ENCODE measurements around the gene AGBL4.

The AGBL4 gene

DNA sequence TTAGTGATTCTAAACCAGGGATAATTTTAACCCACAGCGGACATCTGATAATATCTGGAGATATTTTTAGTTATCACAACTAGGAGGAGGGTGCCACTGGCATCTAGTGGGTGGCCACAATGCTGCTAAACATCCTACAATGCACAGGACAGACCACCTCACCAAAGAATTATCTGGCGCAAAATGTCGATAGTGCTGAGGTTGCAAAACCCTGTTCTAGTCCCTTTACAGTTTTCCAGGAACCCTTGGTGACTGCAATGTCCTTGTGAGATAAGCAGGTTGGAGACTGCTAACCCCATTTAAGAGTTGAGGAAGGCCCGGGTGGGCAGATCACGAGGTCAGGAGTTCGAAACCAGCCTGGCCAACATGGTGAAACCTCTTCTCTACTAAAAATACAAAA, 1083.9 kb downstream of the AGBL4 start:
- Histone ChIP-seq H3K18ac (ENCODE audit: low read depth in 1 of 2, low read length in 2 of 2) (no peak overlapping the region), H3K23ac (ENCODE audit: low read length in 2 of 2) (no peak overlapping the region), H3K4ac (ENCODE audit: low read depth in 1 of 2, low read length in 2 of 2) (no peak overlapping the region), H3K9me3 (ENCODE audit: control insufficient read depth, low read length) (no peaks in the 10 kb centered on the region), H2AK5ac (ENCODE audit: low read length, severe bottlenecking) (no peak overlapping the region), H3K14ac (ENCODE audit: low read length in 2 of 2) (no peak overlapping the region), H3K27me3 (ENCODE audit: control insufficient read depth in 1 of 2, insufficient read depth in 1 of 2, low read length in 2 of 2) (no peaks in the 10 kb centered on the region), H2BK12ac (ENCODE audit: low read length in 2 of 2) (no peak overlapping the region), H2AFZ (ENCODE audit: low read depth, low read length) (no peak overlapping the region), H3K4me3 (ENCODE audit: insufficient read depth in 1 of 2, low read depth in 1 of 2, low read length in 2 of 2) (no peak overlapping the region), H4K8ac (ENCODE audit: low read length) (no peak overlapping the region), H2BK120ac (ENCODE audit: low read depth, low read length) (no peak overlapping the region), H3K4me1 (ENCODE audit: control insufficient read depth, insufficient read depth, low read depth, low read length) (no peaks in the 10 kb centered on the region), H3K27ac (ENCODE audit: low read length, poor library complexity, severe bottlenecking) (no peak overlapping the region), H4K91ac (ENCODE audit: low read length) (no peak overlapping the region), H3K4me2 (ENCODE audit: low read length, poor library complexity, severe bottlenecking) (no peak overlapping the region), H3K9ac (ENCODE audit: low read length) (no peak overlapping the region), H3K79me1 (replicated peaks; ENCODE audit: low read length, poor library complexity, severe bottlenecking) (no peaks in the 10 kb centered on the region), H2BK5ac (ENCODE audit: low read depth, low read length, poor library complexity, severe bottlenecking) (no peak overlapping the region), H2BK15ac (ENCODE audit: low read depth, poor library complexity, severe bottlenecking) (no peak overlapping the region), H3K36me3 (ENCODE audit: control insufficient read depth in 1 of 2, insufficient read depth in 2 of 2, low read depth in 1 of 2, low read length in 2 of 2) (no peaks in the 10 kb centered on the region)
- DNase-seq = no peak
- 80% methylated on average over 4 of the region's 6 CpGs for WGBS

DNA sequence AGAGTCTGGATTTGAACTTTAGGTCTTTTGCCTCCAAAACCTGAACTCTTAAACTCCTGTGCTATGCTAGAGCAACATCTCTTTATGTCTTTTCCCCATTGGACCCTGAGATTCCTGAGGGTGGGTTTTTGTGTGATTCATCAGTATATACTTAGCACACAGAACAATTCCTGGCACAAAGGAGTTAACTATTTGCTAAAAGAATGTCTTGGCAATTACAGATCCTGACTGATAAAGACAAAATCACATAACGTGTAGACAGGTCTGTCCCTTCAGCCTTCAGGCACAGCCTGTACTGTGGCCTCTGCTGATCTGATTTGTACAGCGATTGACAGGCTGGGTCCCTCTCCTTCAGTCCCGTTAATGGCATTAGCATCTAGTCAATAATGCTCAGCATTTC, 1084.7 kb downstream of the AGBL4 start:
- WGBS = 66% methylated on average over 3 of the region's 3 CpGs

DNA sequence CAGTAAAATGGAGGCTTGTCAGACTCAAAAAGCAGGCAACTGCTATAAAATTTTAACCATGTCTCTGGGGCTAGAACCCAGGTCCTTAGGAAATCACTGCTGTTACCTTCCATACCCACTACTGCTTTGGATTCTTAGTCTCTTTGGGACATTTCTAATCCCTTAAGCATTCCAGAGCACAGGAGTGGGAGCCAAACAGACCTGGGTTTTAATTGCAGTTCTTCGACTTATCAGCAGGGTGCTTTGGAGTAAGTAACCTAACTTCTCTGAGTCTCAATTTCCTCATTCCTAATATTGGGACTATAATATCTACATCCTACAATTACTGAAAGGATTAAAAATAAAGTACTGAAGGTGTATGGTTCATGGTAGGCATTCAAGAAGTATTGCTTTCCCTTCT, 1086.0 kb downstream of the AGBL4 start:
- no CpG with 5 or more reads among the region's 1 CpG for WGBS
- no peak overlapping the region for H3K14ac ChIP-seq (ENCODE audit: low read length in 2 of 2)

More for the DNA sequence above, 1084.7 kb downstream of the AGBL4 start:
- H3K79me1 ChIP-seq (replicated peaks; ENCODE audit: low read length, poor library complexity, severe bottlenecking) = no peaks in the 10 kb centered on the region
- no peak overlapping the region for H3K4me3 ChIP-seq (ENCODE audit: insufficient read depth in 1 of 2, low read depth in 1 of 2, low read length in 2 of 2)
- no peak overlapping the region for H3K9ac ChIP-seq (ENCODE audit: low read length)
- no peak overlapping the region for H3K4ac ChIP-seq (ENCODE audit: low read depth in 1 of 2, low read length in 2 of 2)
- DNase-seq = no peak
- H3K14ac ChIP-seq (ENCODE audit: low read length in 2 of 2) = no peak overlapping the region
- H3K27me3 ChIP-seq (ENCODE audit: control insufficient read depth in 1 of 2, insufficient read depth in 1 of 2, low read length in 2 of 2) = no peaks in the 10 kb centered on the region
- no peak overlapping the region for H3K23ac ChIP-seq (ENCODE audit: low read length in 2 of 2)
- no peak overlapping the region for H2AK5ac ChIP-seq (ENCODE audit: low read length, severe bottlenecking)
- H2BK5ac ChIP-seq (ENCODE audit: low read depth, low read length, poor library complexity, severe bottlenecking) = no peak overlapping the region
- H2BK15ac ChIP-seq (ENCODE audit: low read depth, poor library complexity, severe bottlenecking) = no peak overlapping the region
- H3K4me2 ChIP-seq (ENCODE audit: low read length, poor library complexity, severe bottlenecking) = no peak overlapping the region
- H4K8ac ChIP-seq (ENCODE audit: low read length) = no peak overlapping the region
- H3K9me3 ChIP-seq (ENCODE audit: control insufficient read depth, low read length) = no peaks in the 10 kb centered on the region
- no peak overlapping the region for H2BK120ac ChIP-seq (ENCODE audit: low read depth, low read length)
- no peak overlapping the region for H3K27ac ChIP-seq (ENCODE audit: low read length, poor library complexity, severe bottlenecking)
- no peak overlapping the region for H2BK12ac ChIP-seq (ENCODE audit: low read length in 2 of 2)
- H3K36me3 ChIP-seq (ENCODE audit: control insufficient read depth in 1 of 2, insufficient read depth in 2 of 2, low read depth in 1 of 2, low read length in 2 of 2) = no peaks in the 10 kb centered on the region
- H3K4me1 ChIP-seq (ENCODE audit: control insufficient read depth, insufficient read depth, low read depth, low read length) = no peaks in the 10 kb centered on the region
- H2AFZ ChIP-seq (ENCODE audit: low read depth, low read length) = no peak overlapping the region
- no peak overlapping the region for H4K91ac ChIP-seq (ENCODE audit: low read length)
- H3K18ac ChIP-seq (ENCODE audit: low read depth in 1 of 2, low read length in 2 of 2) = no peak overlapping the region

DNA sequence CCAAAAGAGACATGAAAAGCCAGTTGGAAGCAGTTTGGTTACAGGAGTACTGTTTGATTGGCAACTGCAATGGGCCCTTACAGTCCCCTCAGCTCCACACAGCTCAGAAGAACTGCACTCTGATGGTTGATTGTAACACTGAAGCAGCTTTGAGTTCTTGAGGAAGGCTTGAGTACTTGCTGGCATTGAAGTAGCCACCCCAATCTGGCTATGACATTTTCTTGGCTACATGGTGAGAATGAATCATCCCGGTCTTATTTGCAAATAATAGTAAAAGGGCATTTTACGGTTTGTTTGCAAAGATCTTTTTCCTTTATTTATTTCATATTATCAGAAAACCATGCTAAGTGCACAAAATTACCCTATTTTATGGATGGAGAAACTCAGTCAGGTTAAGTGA, 1087.3 kb downstream of the AGBL4 start:
- Histone ChIP-seq H4K91ac (ENCODE audit: low read length) (no peak overlapping the region), H2BK12ac (ENCODE audit: low read length in 2 of 2) (no peak overlapping the region), H3K4ac (ENCODE audit: low read depth in 1 of 2, low read length in 2 of 2) (no peak overlapping the region), H3K27ac (ENCODE audit: low read length, poor library complexity, severe bottlenecking) (no peak overlapping the region), H2AFZ (ENCODE audit: low read depth, low read length) (no peak overlapping the region), H2BK15ac (ENCODE audit: low read depth, poor library complexity, severe bottlenecking) (no peak overlapping the region), H3K79me1 (replicated peaks; ENCODE audit: low read length, poor library complexity, severe bottlenecking) (no peaks in the 10 kb centered on the region), H2AK5ac (ENCODE audit: low read length, severe bottlenecking) (no peak overlapping the region), H3K4me1 (ENCODE audit: control insufficient read depth, insufficient read depth, low read depth, low read length) (no peaks in the 10 kb centered on the region), H3K27me3 (ENCODE audit: control insufficient read depth in 1 of 2, insufficient read depth in 1 of 2, low read length in 2 of 2) (no peaks in the 10 kb centered on the region), H3K9ac (ENCODE audit: low read length) (no peak overlapping the region), H3K9me3 (ENCODE audit: control insufficient read depth, low read length) (no peaks in the 10 kb centered on the region), H3K4me2 (ENCODE audit: low read length, poor library complexity, severe bottlenecking) (no peak overlapping the region), H4K8ac (ENCODE audit: low read length) (no peak overlapping the region), H2BK5ac (ENCODE audit: low read depth, low read length, poor library complexity, severe bottlenecking) (no peak overlapping the region), H2BK120ac (ENCODE audit: low read depth, low read length) (no peak overlapping the region), H3K18ac (ENCODE audit: low read depth in 1 of 2, low read length in 2 of 2) (no peak overlapping the region), H3K14ac (ENCODE audit: low read length in 2 of 2) (no peak overlapping the region), H3K23ac (ENCODE audit: low read length in 2 of 2) (no peak overlapping the region), H3K4me3 (ENCODE audit: insufficient read depth in 1 of 2, low read depth in 1 of 2, low read length in 2 of 2) (no peak overlapping the region), H3K36me3 (ENCODE audit: control insufficient read depth in 1 of 2, insufficient read depth in 2 of 2, low read depth in 1 of 2, low read length in 2 of 2) (no peaks in the 10 kb centered on the region)
- no peak for DNase-seq
- WGBS = no CpG with 5 or more reads among the region's 2 CpGs

More for the DNA sequence above, 1086.0 kb downstream of the AGBL4 start:
- Histone ChIP-seq H2AFZ (ENCODE audit: low read depth, low read length) (no peak overlapping the region), H3K9ac (ENCODE audit: low read length) (no peak overlapping the region), H2BK5ac (ENCODE audit: low read depth, low read length, poor library complexity, severe bottlenecking) (no peak overlapping the region), H3K79me1 (replicated peaks; ENCODE audit: low read length, poor library complexity, severe bottlenecking) (no peaks in the 10 kb centered on the region), H3K27me3 (ENCODE audit: control insufficient read depth in 1 of 2, insufficient read depth in 1 of 2, low read length in 2 of 2) (no peaks in the 10 kb centered on the region), H2BK15ac (ENCODE audit: low read depth, poor library complexity, severe bottlenecking) (no peak overlapping the region), H3K4me2 (ENCODE audit: low read length, poor library complexity, severe bottlenecking) (no peak overlapping the region), H3K9me3 (ENCODE audit: control insufficient read depth, low read length) (no peaks in the 10 kb centered on the region), H4K91ac (ENCODE audit: low read length) (no peak overlapping the region), H4K8ac (ENCODE audit: low read length) (no peak overlapping the region), H2BK12ac (ENCODE audit: low read length in 2 of 2) (no peak overlapping the region), H3K27ac (ENCODE audit: low read length, poor library complexity, severe bottlenecking) (no peak overlapping the region), H3K36me3 (ENCODE audit: control insufficient read depth in 1 of 2, insufficient read depth in 2 of 2, low read depth in 1 of 2, low read length in 2 of 2) (no peaks in the 10 kb centered on the region), H3K4me3 (ENCODE audit: insufficient read depth in 1 of 2, low read depth in 1 of 2, low read length in 2 of 2) (no peak overlapping the region), H3K4me1 (ENCODE audit: control insufficient read depth, insufficient read depth, low read depth, low read length) (no peaks in the 10 kb centered on the region), H2AK5ac (ENCODE audit: low read length, severe bottlenecking) (no peak overlapping the region), H3K18ac (ENCODE audit: low read depth in 1 of 2, low read length in 2 of 2) (no peak overlapping the region), H3K4ac (ENCODE audit: low read depth in 1 of 2, low read length in 2 of 2) (no peak overlapping the region), H2BK120ac (ENCODE audit: low read depth, low read length) (no peak overlapping the region), H3K23ac (ENCODE audit: low read length in 2 of 2) (no peak overlapping the region)
- no peak for DNase-seq

Data from mesenchymal stem cell (in vitro differentiated cells and primary cell).